CD4-positive, alpha-beta T cell (primary cell): ENCODE measurements around the gene MTSS2. TPM values are rescaled to one million over a fixed set of nuclear protein-coding genes. Genes with fewer than 3 reads are reported as not detected.

Experiments
- ATAC-seq: fragments of 200-7000 bp; cut with Tn5 transposase; one replicate; pipeline ENCODE4 v1.10.0; 2022; ENCODE audit warnings: mild to moderate bottlenecking; ENCODE audit not compliant: poor library complexity
- CTCF ChIA-PET: fragments of 350-600 bp; sonication (Branson Sonifier 250); formaldehyde crosslinking; loops from one replicate; lab custom pipeline; 2021; ENCODE audit warnings: antibody characterized with exemption, inconsistent platforms; lab: Charles Lee
- POLR2A ChIA-PET: fragments of 350-600 bp; sonication (Branson Sonifier 250); formaldehyde crosslinking; loops from one replicate; lab custom pipeline; 2021; ENCODE audit warnings: antibody characterized with exemption, inconsistent platforms; lab: Charles Lee
- DNase-seq, 14 experiments: peaks; one replicate each; pipeline ENCODE4 v3.0.0-alpha.2; 2013 to 2020; ENCODE audit warnings: mixed read lengths in 2 of 14
- H3K27ac ChIP-seq, 2 donors: one replicate each; pipeline versions ENCODE4 v1.5.1 to v1.7.0; 2013; ENCODE audit warnings: low read length in 2 of 2, low read depth in 1 of 2, mild to moderate bottlenecking in 1 of 2
- H3K27me3 ChIP-seq, 2 experiments: 1 replicate in 1 of 2; 2 replicates in 1 of 2; pipeline versions ENCODE4 v1.6.1 to v1.7.0; 2013; ENCODE audit warnings: low read length in 2 of 2, control low read depth in 1 of 2, mild to moderate bottlenecking in 1 of 2, moderate library complexity in 1 of 2; ENCODE audit not compliant: insufficient read depth in 2 of 2, control insufficient read depth in 1 of 2
- H3K36me3 ChIP-seq: one replicate; pipeline ENCODE4 v1.6.1; 2013; ENCODE audit warnings: low read length, control low read depth; ENCODE audit not compliant: insufficient read depth
- H3K4me1 ChIP-seq: one replicate; pipeline ENCODE4 v1.6.1; 2013; ENCODE audit warnings: low read length, control low read depth; ENCODE audit not compliant: insufficient read depth
- H3K4me3 ChIP-seq: one replicate; pipeline ENCODE4 v1.5.1; 2013; ENCODE audit warnings: mild to moderate bottlenecking, low read length, moderate library complexity
- H3K9me3 ChIP-seq, 2 experiments: 1 replicate in 1 of 2; 2 replicates in 1 of 2; pipeline versions ENCODE4 v1.6.1 to v1.7.0; 2013; ENCODE audit warnings: low read length in 2 of 2, mild to moderate bottlenecking in 2 of 2, control low read depth in 1 of 2, moderate library complexity in 1 of 2; ENCODE audit not compliant: control insufficient read depth in 1 of 2, insufficient read depth in 1 of 2
- H3K27ac Mint-ChIP-seq: one replicate; pipeline ENCODE4 v1.8.0; 2020; ENCODE audit warnings: mixed read lengths
- H3K27me3 Mint-ChIP-seq: one replicate; pipeline ENCODE4 v1.8.0; 2021; ENCODE audit warnings: mixed read lengths
- H3K36me3 Mint-ChIP-seq: one replicate; pipeline ENCODE4 v1.8.0; 2021; ENCODE audit warnings: low read depth, mixed read lengths
- H3K4me1 Mint-ChIP-seq: one replicate; pipeline ENCODE4 v1.8.0; 2021; ENCODE audit warnings: low read depth, mixed read lengths
- H3K4me3 Mint-ChIP-seq: one replicate; pipeline ENCODE4 v1.8.0; 2020; ENCODE audit warnings: mild to moderate bottlenecking, mixed read lengths
- H3K9me3 Mint-ChIP-seq: one replicate; pipeline ENCODE4 v1.8.0; 2020; ENCODE audit warnings: mixed read lengths
- intact Hi-C, 2 experiments: fragments of 100-400 bp; cut with DNase I in 1 of 2; cut with micrococcal nuclease in 1 of 2; formaldehyde crosslinking; loops; one replicate each; pipeline versions ENCODE4 v1.15.1 to v1.9.0; 2023 to 2025; cut with DNase I, micrococcal nuclease
- total RNA-seq, 174 experiments: library from RNA in 2 of 174; stranded (reverse) in 2 of 174; gene quantifications; one replicate each; pipeline ENCODE4 v1.2.3 and lab custom pipeline; 2021 to 2026
- TF ChIP-seq, protein P1 (sequence below): fragments of 200-600 bp; IDR thresholded peaks from one replicate; pipeline ENCODE4 v1.8.0; 2022; ENCODE audit warnings: antibody characterized with exemption, mild to moderate bottlenecking

MTSS2 gene
- total RNA-seq, 2 experiments from 2014 or later: 15.4 to 16.4 TPM

DNA sequence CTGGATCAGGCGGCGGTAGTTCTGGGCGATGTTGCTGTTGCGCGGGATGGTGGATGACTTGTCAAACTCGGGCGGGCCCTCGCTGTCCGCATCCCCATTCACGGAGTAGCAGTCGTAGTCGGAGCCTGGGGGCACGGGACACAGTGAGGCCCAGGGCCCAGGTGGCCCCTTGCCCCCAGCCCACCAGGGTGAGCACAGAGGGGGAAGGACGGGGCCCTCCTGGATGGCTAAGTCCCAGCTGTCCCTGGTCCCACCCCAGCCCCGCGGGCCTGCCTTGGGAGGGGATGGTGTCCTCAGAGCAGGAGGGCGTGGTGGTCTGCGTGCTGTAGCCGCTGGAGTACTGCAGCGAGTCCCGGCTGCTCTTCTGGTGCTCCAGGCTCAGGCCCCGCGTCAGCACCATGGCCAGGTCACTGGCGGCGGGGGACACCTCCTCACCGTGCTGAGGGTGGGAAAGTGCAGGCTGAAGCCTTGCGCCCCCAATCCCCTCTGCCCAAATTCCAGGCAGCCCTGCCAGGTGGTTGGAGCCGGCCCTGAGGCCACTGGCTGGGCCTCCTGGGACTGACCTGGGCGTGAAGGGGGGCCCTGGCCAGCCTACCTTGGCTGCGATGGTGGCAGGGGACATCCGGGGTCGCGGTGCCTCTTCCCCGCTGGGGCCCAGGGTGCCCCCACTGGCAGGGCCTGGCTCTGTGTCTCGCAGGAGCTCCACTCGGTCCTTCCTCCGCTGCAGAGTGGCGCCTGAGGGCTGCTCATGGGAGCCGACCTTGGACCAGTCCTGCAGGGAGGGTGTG, 21.3 kb downstream of the MTSS2 start:
- no peak overlapping the region for H3K4me3 ChIP-seq
- TF ChIP-seq, protein P1, sequence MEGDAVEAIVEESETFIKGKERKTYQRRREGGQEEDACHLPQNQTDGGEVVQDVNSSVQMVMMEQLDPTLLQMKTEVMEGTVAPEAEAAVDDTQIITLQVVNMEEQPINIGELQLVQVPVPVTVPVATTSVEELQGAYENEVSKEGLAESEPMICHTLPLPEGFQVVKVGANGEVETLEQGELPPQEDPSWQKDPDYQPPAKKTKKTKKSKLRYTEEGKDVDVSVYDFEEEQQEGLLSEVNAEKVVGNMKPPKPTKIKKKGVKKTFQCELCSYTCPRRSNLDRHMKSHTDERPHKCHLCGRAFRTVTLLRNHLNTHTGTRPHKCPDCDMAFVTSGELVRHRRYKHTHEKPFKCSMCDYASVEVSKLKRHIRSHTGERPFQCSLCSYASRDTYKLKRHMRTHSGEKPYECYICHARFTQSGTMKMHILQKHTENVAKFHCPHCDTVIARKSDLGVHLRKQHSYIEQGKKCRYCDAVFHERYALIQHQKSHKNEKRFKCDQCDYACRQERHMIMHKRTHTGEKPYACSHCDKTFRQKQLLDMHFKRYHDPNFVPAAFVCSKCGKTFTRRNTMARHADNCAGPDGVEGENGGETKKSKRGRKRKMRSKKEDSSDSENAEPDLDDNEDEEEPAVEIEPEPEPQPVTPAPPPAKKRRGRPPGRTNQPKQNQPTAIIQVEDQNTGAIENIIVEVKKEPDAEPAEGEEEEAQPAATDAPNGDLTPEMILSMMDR: no peak
- no peaks in the 10 kb centered on the region for H3K27me3 ChIP-seq
- H3K9me3 ChIP-seq: no peaks in the 10 kb centered on the region
- no peak overlapping the region for H3K27ac ChIP-seq
- CTCF ChIA-PET: no interaction called here
- Mint-ChIP-seq H3K4me3 (no peak overlapping the region), H3K4me1 (no peaks in the 10 kb centered on the region), H3K9me3 (no peaks in the 10 kb centered on the region), H3K36me3 (peaks cover 6% of the 10 kb centered on the region), H3K27me3 (no peaks in the 10 kb centered on the region), H3K27ac (no peak overlapping the region)
- intact Hi-C loops: no loop called here
- no peaks in the 10 kb centered on the region for H3K4me1 ChIP-seq
- DNase-seq: no peak
- POLR2A ChIA-PET: no interaction called here
- no peak for ATAC-seq
- H3K36me3 ChIP-seq: no peaks in the 10 kb centered on the region

DNA sequence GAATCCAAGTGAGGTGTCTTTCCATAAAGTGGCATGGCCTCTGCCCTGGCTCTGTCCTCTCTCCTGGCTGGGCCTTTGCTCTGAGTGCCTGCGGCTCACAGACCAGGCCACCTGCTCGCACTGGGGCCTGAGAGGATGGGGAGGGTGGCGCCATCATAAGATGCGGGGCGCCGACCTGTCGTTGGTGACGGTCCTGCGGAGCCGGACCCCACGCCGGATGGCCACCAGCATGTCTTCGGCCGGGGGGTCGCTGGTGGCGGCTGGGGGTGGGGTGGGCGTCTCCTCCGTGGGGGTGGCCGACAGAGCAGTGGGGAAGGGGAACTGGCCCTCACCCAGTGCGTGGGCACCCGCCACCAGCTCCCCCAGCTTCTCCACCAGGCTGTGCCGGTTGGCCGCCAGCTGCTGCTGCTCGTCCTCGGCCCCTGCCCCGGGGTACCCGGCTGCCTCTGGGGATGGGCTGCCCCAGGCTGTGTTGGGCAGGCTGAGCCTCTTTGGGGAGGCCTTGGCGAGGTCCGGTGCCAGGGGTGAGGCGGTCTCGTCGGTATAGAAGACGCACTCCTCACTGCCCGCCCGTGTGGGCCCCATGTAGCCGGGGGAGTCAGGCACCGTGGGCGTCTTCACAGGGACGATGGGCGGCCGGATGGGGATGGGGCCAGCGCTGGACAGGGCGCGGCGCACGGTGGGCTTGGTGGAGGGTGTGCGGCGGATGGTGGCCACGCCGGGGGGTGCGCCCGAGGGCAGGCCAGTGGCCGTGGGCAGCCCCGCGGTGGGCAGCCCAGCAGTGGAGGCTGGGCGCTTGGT, 22.1 kb downstream of the MTSS2 start:
- CTCF ChIA-PET: no interaction called here
- no peaks in the 10 kb centered on the region for H3K9me3 ChIP-seq

DNA sequence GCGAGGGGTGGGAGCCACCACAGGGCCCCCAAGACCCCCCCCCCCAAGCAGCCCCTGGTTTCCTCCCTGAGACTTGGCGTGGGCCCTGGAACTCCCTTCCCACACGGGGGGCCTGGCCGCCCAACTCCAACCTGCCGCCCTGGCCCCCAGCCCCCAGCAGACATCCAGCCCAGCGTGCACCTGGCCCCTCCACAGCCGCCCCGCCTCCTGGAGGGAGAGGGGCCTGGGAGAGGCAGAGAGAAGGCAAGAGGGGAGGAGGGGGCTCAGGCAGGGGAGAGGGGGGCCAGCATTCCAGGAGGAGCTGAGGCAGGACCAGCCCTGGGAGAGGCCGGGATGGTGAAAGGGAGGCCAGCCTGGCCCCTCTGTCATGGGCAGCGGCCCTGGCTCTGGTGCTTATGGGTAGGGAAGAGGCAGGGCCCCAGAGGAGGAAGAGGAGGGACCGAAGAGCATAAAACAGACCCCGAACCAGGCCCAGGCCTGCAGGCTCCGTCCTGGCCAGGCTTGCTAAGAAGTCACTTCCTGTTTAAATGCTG, 22.8 kb downstream of the MTSS2 start:
- Histone ChIP-seq H3K27ac (no peak overlapping the region), H3K9me3 (no peaks in the 10 kb centered on the region), H3K4me3 (no peak overlapping the region), H3K36me3 (no peaks in the 10 kb centered on the region), H3K4me1 (no peaks in the 10 kb centered on the region), H3K27me3 (no peaks in the 10 kb centered on the region)
- Mint-ChIP-seq H3K4me1 (no peaks in the 10 kb centered on the region), H3K27me3 (no peaks in the 10 kb centered on the region), H3K36me3 (peaks cover 6% of the 10 kb centered on the region), H3K4me3 (no peak overlapping the region), H3K9me3 (no peaks in the 10 kb centered on the region), H3K27ac (no peak overlapping the region)
- ChIA-PET POLR2A (no interaction called here), CTCF (no interaction called here)
- DNase-seq (no peak), ATAC-seq (no peak)
- intact Hi-C loops: no loop called here
- TF ChIP-seq, protein P1: no peak

More for the DNA sequence above, 22.1 kb downstream of the MTSS2 start:
- intact Hi-C loops: no loop called here
- Mint-ChIP-seq H3K27me3 (no peaks in the 10 kb centered on the region), H3K27ac (no peak overlapping the region), H3K9me3 (no peaks in the 10 kb centered on the region), H3K4me1 (no peaks in the 10 kb centered on the region), H3K4me3 (no peak overlapping the region), H3K36me3 (peaks cover 6% of the 10 kb centered on the region)
- POLR2A ChIA-PET: no interaction called here
- DNase-seq: no peak
- H3K27me3 ChIP-seq: no peaks in the 10 kb centered on the region
- H3K4me1 ChIP-seq: no peaks in the 10 kb centered on the region
- TF ChIP-seq, protein P1: no peak
- no peak for ATAC-seq
- H3K4me3 ChIP-seq: no peak overlapping the region
- H3K36me3 ChIP-seq: no peaks in the 10 kb centered on the region
- no peak overlapping the region for H3K27ac ChIP-seq
